ENCODE data around the gene ANXA10.

GRCh38 chr4:168167714-168168284 lies 75.5 kb downstream of the ANXA10 start:
- TF ChIP-seq CTCF (IDR thresholded peaks at IDR 0.05) = no peak
- TF ChIP-seq POLR2A (IDR thresholded peaks at IDR 0.05) = no peak
- peak in 1 of 3 donors; percentile 35 for TF ChIP-seq POLR2AphosphoS5 (IDR thresholded peaks at IDR 0.05)
